ENCODE results near the gene APBA2. TPM values are rescaled to one million over a fixed set of nuclear protein-coding genes. Genes with fewer than 3 reads are reported as not detected.

APBA2 gene
- total RNA-seq, 1 experiment from 2014 or later, result 12.9 TPM

- Histone ChIP-seq H3K36me3 (ENCODE audit: insufficient read depth, low read length, poor library complexity, severe bottlenecking) (no peaks in the 10 kb centered on the region), H3K27me3 (replicated peaks; ENCODE audit: insufficient read depth, low read depth, low read length, poor library complexity) (no peaks in the 10 kb centered on the region), H3K9me3 (ENCODE audit: low read depth, low read length, poor library complexity, severe bottlenecking) (no peaks in the 10 kb centered on the region), H3K4me3 (ENCODE audit: low read depth, low read length, poor library complexity, severe bottlenecking) (no peak overlapping the region), H3K27ac (ENCODE audit: low read depth, low read length, poor library complexity, severe bottlenecking) (no peak overlapping the region), H3K4me1 (ENCODE audit: insufficient read depth, low read length, poor library complexity, severe bottlenecking) (no peaks in the 10 kb centered on the region)
- ChIA-PET POLR2A (ENCODE audit: low non-redundant PET) (no interaction called here), CTCF (no interaction called here)
- no TSS peak for BruUV-seq (replicated peaks)
- intact Hi-C loops (cut with micrococcal nuclease; ENCODE audit: unreplicated experiment), result no loop called here
- no peak for TF ChIP-seq EZH2 (IDR thresholded peaks at IDR 0.05; ENCODE audit: borderline replicate concordance, low read depth, low read length, poor library complexity, severe bottlenecking)
- TF ChIP-seq, protein P1, sequence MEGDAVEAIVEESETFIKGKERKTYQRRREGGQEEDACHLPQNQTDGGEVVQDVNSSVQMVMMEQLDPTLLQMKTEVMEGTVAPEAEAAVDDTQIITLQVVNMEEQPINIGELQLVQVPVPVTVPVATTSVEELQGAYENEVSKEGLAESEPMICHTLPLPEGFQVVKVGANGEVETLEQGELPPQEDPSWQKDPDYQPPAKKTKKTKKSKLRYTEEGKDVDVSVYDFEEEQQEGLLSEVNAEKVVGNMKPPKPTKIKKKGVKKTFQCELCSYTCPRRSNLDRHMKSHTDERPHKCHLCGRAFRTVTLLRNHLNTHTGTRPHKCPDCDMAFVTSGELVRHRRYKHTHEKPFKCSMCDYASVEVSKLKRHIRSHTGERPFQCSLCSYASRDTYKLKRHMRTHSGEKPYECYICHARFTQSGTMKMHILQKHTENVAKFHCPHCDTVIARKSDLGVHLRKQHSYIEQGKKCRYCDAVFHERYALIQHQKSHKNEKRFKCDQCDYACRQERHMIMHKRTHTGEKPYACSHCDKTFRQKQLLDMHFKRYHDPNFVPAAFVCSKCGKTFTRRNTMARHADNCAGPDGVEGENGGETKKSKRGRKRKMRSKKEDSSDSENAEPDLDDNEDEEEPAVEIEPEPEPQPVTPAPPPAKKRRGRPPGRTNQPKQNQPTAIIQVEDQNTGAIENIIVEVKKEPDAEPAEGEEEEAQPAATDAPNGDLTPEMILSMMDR (conservative IDR thresholded peaks at IDR 0.05; ENCODE audit: low read depth, low read length), result no peak
- no peak for DNase-seq (ENCODE audit: low spot score)
These were observed 196.0 kb downstream of the APBA2 start for GRCh38 chr15:29081781-29082180.

DNA sequence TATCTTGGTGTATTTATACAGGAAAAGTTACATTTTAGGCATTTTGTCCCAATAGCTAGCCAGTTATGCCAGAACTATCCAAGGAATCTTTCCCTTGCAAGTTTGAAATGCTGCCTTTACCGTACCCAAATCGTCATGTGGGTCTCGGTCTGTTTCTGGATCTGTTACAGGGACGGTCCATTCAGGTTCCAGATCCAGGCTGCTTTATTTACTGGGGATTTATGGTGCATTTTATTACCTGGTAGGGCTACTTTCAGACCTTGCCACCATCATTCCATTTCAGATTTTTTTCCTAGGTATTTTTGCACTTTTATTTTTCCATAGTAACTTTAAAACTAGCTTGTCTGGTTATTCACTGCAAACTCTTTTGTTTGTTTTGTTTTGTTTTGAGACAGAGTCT lies 197.4 kb downstream of the APBA2 start:
- no peak for TF ChIP-seq EZH2 (IDR thresholded peaks at IDR 0.05; ENCODE audit: borderline replicate concordance, low read depth, low read length, poor library complexity, severe bottlenecking)
- TF ChIP-seq, protein P1 (conservative IDR thresholded peaks at IDR 0.05; ENCODE audit: low read depth, low read length), result no peak
- no peaks in the 10 kb centered on the region for H3K4me1 ChIP-seq (ENCODE audit: insufficient read depth, low read length, poor library complexity, severe bottlenecking)
- ChIA-PET CTCF (no interaction called here), POLR2A (ENCODE audit: low non-redundant PET) (no interaction called here)
- no peak overlapping the region for H3K27ac ChIP-seq (ENCODE audit: low read depth, low read length, poor library complexity, severe bottlenecking)
- BruUV-seq (replicated peaks), result no TSS peak
- intact Hi-C loops (cut with micrococcal nuclease; ENCODE audit: unreplicated experiment), result no loop called here
- no peaks in the 10 kb centered on the region for H3K9me3 ChIP-seq (ENCODE audit: low read depth, low read length, poor library complexity, severe bottlenecking)
- no peak for DNase-seq (ENCODE audit: low spot score)
- H3K27me3 ChIP-seq (replicated peaks; ENCODE audit: insufficient read depth, low read depth, low read length, poor library complexity), result no peaks in the 10 kb centered on the region
- no peak overlapping the region for H3K4me3 ChIP-seq (ENCODE audit: low read depth, low read length, poor library complexity, severe bottlenecking)
- no peaks in the 10 kb centered on the region for H3K36me3 ChIP-seq (ENCODE audit: insufficient read depth, low read length, poor library complexity, severe bottlenecking)

- no peak overlapping the region for H3K27ac ChIP-seq (ENCODE audit: low read depth, low read length, poor library complexity, severe bottlenecking)
- intact Hi-C loops (cut with micrococcal nuclease; ENCODE audit: unreplicated experiment), result no loop called here
- ChIA-PET POLR2A (ENCODE audit: low non-redundant PET) (no interaction called here), CTCF (no interaction called here)
- BruUV-seq (replicated peaks), result no TSS peak
- no peak for DNase-seq (ENCODE audit: low spot score)
- no peak overlapping the region for H3K4me3 ChIP-seq (ENCODE audit: low read depth, low read length, poor library complexity, severe bottlenecking)
- H3K36me3 ChIP-seq (ENCODE audit: insufficient read depth, low read length, poor library complexity, severe bottlenecking), result no peaks in the 10 kb centered on the region
- no peaks in the 10 kb centered on the region for H3K27me3 ChIP-seq (replicated peaks; ENCODE audit: insufficient read depth, low read depth, low read length, poor library complexity)
- no peaks in the 10 kb centered on the region for H3K4me1 ChIP-seq (ENCODE audit: insufficient read depth, low read length, poor library complexity, severe bottlenecking)
- TF ChIP-seq, protein P1 (conservative IDR thresholded peaks at IDR 0.05; ENCODE audit: low read depth, low read length), result no peak
- TF ChIP-seq EZH2 (IDR thresholded peaks at IDR 0.05; ENCODE audit: borderline replicate concordance, low read depth, low read length, poor library complexity, severe bottlenecking), result no peak
- H3K9me3 ChIP-seq (ENCODE audit: low read depth, low read length, poor library complexity, severe bottlenecking), result no peaks in the 10 kb centered on the region
These were observed 198.1 kb downstream of the APBA2 start for GRCh38 chr15:29083858-29084257.
